Upper lobe of left lung (tissue), 6 donors: ENCODE results near the gene VAV2. TPM values are rescaled to one million over a fixed set of nuclear protein-coding genes. Genes with fewer than 3 reads are reported as not detected.

Experiments
- ATAC-seq, 2 donors: fragments of 200-7000 bp; cut with Tn5 transposase; one replicate each; pipeline ENCODE4 v1.9.1; 2022; ENCODE audit warnings: mild to moderate bottlenecking in 2 of 2, moderate library complexity in 2 of 2; ENCODE audit not compliant: low FRiP score in 2 of 2
- DNase-seq, 2 donors: peaks; one replicate each; pipeline ENCODE4 v3.0.0-alpha.2; 2019 to 2020
- H3K27ac ChIP-seq, 4 donors: fragments of 200-600 bp; sonication (generic); one replicate each; pipeline ENCODE4 v1.5.1; 2016 to 2019
- H3K27me3 ChIP-seq, 4 donors: fragments of 200-600 bp; sonication (generic); one replicate each; pipeline ENCODE4 v1.5.1; 2017 to 2019
- H3K36me3 ChIP-seq, 4 donors: fragments of 200-600 bp; sonication (generic); one replicate each; pipeline ENCODE4 v1.5.1; 2016 to 2019
- H3K4me1 ChIP-seq, 4 donors: fragments of 200-600 bp; sonication (generic); one replicate each; pipeline ENCODE4 v1.5.1; 2018 to 2019
- H3K4me3 ChIP-seq, 4 donors: fragments of 200-600 bp; sonication (generic); one replicate each; pipeline ENCODE4 v1.5.1; 2017 to 2019; ENCODE audit warnings: mild to moderate bottlenecking in 2 of 4, moderate library complexity in 1 of 4
- H3K9me3 ChIP-seq, 4 donors: fragments of 200-600 bp; sonication (generic); one replicate each; pipeline ENCODE4 v1.5.1; 2018 to 2019
- CTCF ChIP-seq, 6 experiments: fragments of 450-650 bp in 4 of 6; fragments of 200-600 bp in 2 of 6; sonication (generic) in 2 of 6; IDR thresholded peaks; one replicate each; pipeline ENCODE4 v1.5.1; 2016 to 2019; ENCODE audit warnings: antibody characterized with exemption in 6 of 6
- EP300 ChIP-seq, 4 donors: sonication (generic); formaldehyde crosslinking; IDR thresholded peaks; one replicate each; pipeline ENCODE4 v1.5.1; 2017; ENCODE audit warnings: antibody characterized with exemption in 4 of 4, control low read depth in 2 of 4
- POLR2A ChIP-seq, 4 donors: fragments of 450-650 bp; IDR thresholded peaks; one replicate each; pipeline ENCODE4 v1.5.1; 2016 to 2017; ENCODE audit warnings: antibody characterized with exemption in 4 of 4, mild to moderate bottlenecking in 2 of 4
- POLR2AphosphoS5 ChIP-seq, 2 donors: sonication (generic); formaldehyde crosslinking; IDR thresholded peaks; one replicate each; pipeline ENCODE4 v1.5.1; 2017; ENCODE audit warnings: antibody characterized with exemption in 2 of 2
- WGBS, 2 donors: methylation state at CpG; one replicate each; pipeline ENCODE4 v1.1.5; 2017 to 2018; 5-methylcytosine and 5-hydroxymethylcytosine counted together
- total RNA-seq, 6 donors: library from RNA; depleted of rRNA in 4 of 6; stranded (reverse); fragments of >200 nt in 4 of 6; gene quantifications; one replicate each; pipeline versions ENCODE4 v1.1.0 to v1.2.1, GENCODE V29; 2016 to 2021
- donor health status: DM: no; HTN: no; CAD: no; lungs with moderate emphysema.
- donor health status: DM: no; HTN: yes; CAD: no; lungs with severe emphysema.

The VAV2 gene
- total RNA-seq, 6 donors from 2014 or later: 12.0 to 38.8 (median 22.0) TPM

GRCh38 chr9:134034215-134035040, 42.3 kb upstream of the VAV2 start:
- WGBS, 2 donors: 92 to 96% methylated on average over 15 to 18 of the region's 19 CpGs
- H3K36me3 ChIP-seq: peaks cover 23 to 98% (median 74%) of the 10 kb centered on the region in 4 donors
- ATAC-seq (no peak), DNase-seq (no peak)
- H3K27me3 ChIP-seq: no peaks in the 10 kb centered on the region
- TF ChIP-seq POLR2A (IDR thresholded peaks at IDR 0.05): no peak
- no peak for TF ChIP-seq POLR2AphosphoS5 (IDR thresholded peaks at IDR 0.05)
- no peak for TF ChIP-seq CTCF (IDR thresholded peaks at IDR 0.05)
- TF ChIP-seq EP300 (IDR thresholded peaks at IDR 0.05): no peak
- H3K9me3 ChIP-seq: no peaks in the 10 kb centered on the region
- H3K4me3 ChIP-seq: no peak overlapping the region
- H3K4me1 ChIP-seq: no peaks in the 10 kb centered on the region
- no peak overlapping the region for H3K27ac ChIP-seq

- H3K36me3 ChIP-seq: peaks cover 23 to 95% (median 69%) of the 10 kb centered on the region in 4 donors
- H3K4me1 ChIP-seq: no peaks in the 10 kb centered on the region
- 92 to 93% methylated on average over 23 to 26 of the region's 26 CpGs for WGBS, 2 donors
- no peak for ATAC-seq
- no peaks in the 10 kb centered on the region for H3K27me3 ChIP-seq
- H3K27ac ChIP-seq: no peak overlapping the region
- H3K4me3 ChIP-seq: no peak overlapping the region
- no peak for TF ChIP-seq POLR2AphosphoS5 (IDR thresholded peaks at IDR 0.05)
- TF ChIP-seq EP300 (IDR thresholded peaks at IDR 0.05): no peak
- TF ChIP-seq CTCF (IDR thresholded peaks at IDR 0.05): no peak
- TF ChIP-seq POLR2A (IDR thresholded peaks at IDR 0.05): no peak
- DNase-seq: peak in 1 of 2 donors; percentile 66
- no peaks in the 10 kb centered on the region for H3K9me3 ChIP-seq
Measured at GRCh38 chr9:134033516-134034214, 41.5 kb upstream of the VAV2 start.

GRCh38 chr9:134032456-134033222, 40.5 kb upstream of the VAV2 start:
- TF ChIP-seq CTCF (IDR thresholded peaks at IDR 0.05): no peak
- TF ChIP-seq POLR2AphosphoS5 (IDR thresholded peaks at IDR 0.05): no peak
- Histone ChIP-seq H3K27me3 (no peaks in the 10 kb centered on the region), H3K4me3 (no peak overlapping the region), H3K36me3 (peaks cover 23 to 85% (median 63%) of the 10 kb centered on the region in 4 donors), H3K27ac (no peak overlapping the region), H3K4me1 (no peaks in the 10 kb centered on the region), H3K9me3 (no peaks in the 10 kb centered on the region)
- whole genome bisulfite sequencing, 2 donors: 92 to 95% methylated on average over 40 of the region's 40 CpGs
- DNase-seq (peak in 1 of 2 donors; percentile 44), ATAC-seq (no peak)

GRCh38 chr9:134031783-134032182, 39.7 kb upstream of the VAV2 start:
- H3K4me1 ChIP-seq: no peaks in the 10 kb centered on the region
- no peaks in the 10 kb centered on the region for H3K27me3 ChIP-seq
- H3K27ac ChIP-seq: no peak overlapping the region
- no peaks in the 10 kb centered on the region for H3K9me3 ChIP-seq
- ATAC-seq (no peak), DNase-seq (no peak)
- WGBS, 2 donors: 90 to 93% methylated on average over 12 to 14 of the region's 14 CpGs
- TF ChIP-seq CTCF (IDR thresholded peaks at IDR 0.05) (no peak), POLR2AphosphoS5 (IDR thresholded peaks at IDR 0.05) (no peak), EP300 (IDR thresholded peaks at IDR 0.05) (no peak), POLR2A (IDR thresholded peaks at IDR 0.05) (no peak)
- H3K36me3 ChIP-seq: peaks cover 23 to 77% (median 62%) of the 10 kb centered on the region in 4 donors
- no peak overlapping the region for H3K4me3 ChIP-seq
